Stimulated activated CD4-positive, alpha-beta T cell treated with anti-CD3 and anti-CD28 coated beads, Interleukin-1b, Interleukin-23, amount 100 ng/mL, for 48 hours (primary cell): ENCODE measurements around the gene BMF.
"Not testable (repeated sequence)": the region's sequence is repeated elsewhere in the genome, so short reads cannot be mapped to it uniquely, and the experiment has no call there.

ENCODE experiments used
- DNase-seq: peaks from one replicate; pipeline ENCODE4 v3.0.0-alpha.2; 2020

The BMF gene, protein sequence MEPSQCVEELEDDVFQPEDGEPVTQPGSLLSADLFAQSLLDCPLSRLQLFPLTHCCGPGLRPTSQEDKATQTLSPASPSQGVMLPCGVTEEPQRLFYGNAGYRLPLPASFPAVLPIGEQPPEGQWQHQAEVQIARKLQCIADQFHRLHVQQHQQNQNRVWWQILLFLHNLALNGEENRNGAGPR

DNA sequence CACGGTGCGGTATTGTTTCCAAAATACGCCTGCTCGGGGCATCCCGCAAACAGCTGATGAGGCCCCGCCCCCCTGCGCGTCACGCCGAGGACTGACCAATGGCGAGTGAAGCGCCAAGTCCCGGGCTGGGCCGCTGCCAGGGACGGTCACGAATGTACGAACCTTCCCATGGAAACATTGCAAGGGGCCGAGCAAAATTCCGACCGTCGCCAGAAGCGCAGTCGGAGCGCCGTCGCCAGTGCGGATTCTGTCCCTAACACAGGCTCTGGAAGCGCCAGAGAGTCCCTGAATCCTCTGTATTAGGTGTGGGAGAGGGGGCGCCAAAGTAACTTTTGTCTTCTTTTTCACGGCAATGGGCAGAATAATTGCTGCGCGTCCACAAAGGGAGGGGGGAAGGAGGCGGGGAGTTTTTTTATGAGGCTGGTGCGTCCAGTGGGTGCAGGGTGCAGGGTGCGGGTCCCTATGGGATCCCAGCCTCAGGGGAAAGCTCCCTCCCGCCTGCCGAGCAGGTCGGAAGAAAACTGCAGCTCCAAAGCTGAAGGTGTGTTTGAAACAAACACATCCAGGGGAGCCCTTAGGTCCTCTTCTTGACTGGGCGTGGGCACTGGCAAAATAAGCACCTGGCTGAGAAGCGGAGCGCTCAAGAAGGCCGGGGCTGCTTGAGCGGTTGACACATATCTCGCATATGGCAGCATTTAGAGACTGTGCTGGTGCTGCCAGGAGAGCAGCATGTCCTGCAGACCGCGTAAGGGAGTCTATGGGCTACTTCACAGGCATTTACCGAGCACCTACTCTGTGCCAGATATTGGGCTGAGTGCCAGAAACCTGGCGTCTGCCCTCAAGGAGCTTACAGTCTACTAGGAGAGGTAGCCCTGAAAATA is at the start of gene BMF:
TSS of gene BMF (minus strand) at position 25 of the 881 bp plus-strand sequence. CDS start 2,793 bp downstream, outside the sequence.
- peak; percentile 97 for DNase-seq

DNA sequence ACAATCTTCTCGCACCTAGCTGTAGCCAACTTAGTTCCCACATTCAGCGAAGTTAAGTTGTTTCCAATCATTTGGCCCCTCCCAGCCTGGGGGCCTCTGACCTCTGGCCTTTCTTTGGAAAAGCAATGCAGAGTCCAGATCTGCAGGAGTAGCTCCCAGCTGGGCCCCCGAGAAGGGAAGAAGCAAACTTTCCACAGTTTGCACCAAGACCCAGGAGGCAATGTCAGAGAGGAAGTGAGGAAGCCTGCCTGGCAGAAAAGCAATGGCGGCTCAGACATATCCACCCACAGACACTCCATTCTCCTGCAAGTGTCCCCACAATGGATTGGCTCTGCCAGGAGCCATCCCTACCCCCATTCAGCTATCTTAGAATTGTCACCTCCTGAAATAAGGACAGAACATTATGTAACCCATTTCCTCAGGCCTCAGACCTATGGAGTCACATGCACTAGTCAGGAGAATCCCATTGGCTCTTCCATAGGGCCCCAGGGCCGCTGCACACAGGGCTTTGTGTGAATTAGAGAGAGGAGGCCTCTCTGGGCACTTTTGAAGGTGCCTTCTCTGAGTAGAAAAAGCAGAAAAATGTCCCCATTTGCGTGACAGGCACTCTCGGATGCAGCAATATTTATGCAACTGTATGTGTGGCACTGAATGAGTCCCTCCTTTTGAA is 49.2 kb upstream of the BMF start:
- no peak for DNase-seq

DNA sequence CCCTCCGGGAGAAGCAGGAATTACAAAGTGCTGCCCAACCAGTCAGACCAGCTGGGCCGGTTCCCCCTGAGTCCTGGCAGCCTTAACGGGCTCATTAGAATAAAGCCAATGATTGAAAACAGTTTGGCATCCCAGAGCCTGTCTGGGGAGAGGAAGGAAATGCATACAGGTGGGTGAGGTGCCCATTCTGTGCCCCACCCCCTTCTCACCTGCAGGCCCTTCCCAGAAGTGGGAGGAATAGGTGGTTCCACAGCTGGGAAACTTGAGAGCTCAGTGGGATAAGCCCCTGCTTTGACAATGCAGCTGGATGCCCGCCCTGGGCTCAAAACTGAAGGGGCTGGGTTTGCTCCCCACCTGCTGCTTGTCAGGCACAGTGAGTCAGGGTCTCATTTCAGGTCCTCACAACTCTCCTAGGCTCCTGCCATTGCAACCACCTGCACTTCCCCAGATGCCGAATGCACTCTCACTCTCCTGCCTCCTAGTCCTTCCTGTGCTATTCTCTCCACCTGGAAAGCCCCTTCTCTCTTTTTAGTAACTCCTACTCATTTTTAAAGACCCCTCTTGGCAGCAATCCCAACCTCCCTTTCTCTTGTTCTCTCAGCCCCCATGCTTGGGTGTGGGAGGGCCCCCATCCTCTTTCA is 46.7 kb upstream of the BMF start:
- no peak for DNase-seq

- not testable (repeated sequence) for DNase-seq
Measured at GRCh38 chr15:40154821-40155220, 46.1 kb upstream of the BMF start.

DNA sequence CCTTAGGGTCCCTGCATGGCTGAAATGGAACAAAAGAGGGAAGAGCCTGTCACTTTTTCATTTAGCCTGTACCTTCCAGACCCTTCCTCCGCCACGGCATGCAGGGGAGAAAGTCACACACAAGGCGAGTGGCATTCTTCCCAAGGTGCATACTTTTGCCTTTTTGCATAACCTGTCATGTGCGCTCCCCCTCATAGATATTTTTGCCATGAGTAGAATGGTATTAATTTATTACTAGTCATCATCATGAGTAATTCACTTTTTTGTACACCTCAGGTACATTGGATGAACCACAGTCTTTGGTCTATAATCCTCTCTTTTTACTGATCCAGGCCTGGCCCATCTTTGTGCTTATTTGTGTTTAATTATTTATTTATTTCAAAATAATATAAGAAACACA is 43.3 kb upstream of the BMF start:
- DNase-seq = no peak

DNA sequence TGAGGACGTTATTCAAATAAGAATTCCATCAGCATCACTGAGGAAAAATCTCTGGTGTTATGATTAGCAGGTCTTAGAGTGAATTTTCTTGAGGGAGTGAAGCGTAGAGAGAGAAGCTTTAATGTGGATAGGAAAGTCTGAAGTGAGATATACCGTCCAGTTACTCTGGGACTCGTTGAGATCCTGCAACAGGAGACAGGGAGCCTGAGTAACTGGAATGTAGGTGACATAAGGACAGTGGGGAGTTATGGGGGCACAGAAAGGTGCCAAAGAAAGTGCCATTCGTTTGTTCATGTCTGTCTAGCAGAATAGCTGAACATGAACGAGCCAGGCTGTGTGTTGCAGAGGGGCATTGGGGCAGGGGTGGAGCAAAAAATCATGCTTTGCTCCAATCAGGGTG is 42.8 kb upstream of the BMF start:
- DNase-seq = no peak

DNA sequence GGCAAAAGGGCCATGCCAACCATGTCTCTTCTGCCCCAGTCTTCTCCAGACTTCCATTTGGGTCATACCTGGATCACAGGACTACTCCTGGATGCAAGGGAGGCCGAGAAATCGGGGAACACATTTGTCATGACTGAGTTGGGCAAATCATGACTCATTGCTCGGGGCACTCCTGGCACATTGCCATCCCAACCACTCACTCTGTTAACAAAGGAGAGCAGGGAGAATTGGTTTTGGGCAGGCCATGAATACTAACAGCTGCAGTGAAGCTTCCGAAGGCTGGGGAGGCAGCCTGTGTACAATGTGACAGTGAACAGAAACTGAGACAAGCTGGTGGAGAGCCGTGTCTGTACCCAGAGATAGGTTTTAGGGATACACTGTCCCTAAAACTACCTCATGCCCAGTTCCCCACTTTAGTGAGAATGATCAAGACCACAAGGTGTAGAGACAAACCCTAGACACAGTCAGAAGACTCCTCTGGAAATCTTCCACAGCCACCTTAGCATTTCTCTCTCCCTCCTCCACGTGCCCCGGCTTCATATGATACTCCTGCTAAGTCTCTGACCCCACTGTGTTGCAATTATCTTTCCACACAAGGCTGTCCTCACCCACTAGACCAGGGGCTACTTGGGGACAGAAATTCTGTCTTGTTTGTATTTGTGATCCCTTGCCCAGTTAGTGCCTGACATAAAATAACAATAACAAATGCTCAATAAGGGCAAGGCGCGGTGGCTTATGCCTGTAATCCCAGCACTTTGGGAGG is 41.7 kb upstream of the BMF start:
- no peak for DNase-seq

DNA sequence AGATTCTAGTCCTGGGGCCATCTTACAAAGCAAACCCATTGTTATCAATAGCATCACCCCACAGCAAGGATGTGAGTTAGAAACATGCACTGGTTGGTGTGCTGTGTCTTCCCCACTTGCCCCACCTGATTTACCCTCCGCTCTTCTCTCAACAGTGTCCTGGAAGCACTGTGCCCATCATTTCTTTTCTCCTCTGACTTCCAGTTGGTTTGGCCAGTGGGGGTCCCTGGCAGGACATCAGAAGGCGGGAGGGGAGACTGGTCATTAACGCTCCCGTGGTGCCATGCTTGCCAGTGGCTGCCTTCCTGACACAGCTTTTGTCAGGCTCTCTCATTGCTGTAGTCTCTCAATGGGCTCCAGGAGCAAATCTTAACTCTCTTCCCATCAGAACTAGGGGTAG is 40.7 kb upstream of the BMF start:
- no peak for DNase-seq

GRCh38 chr15:40146037-40146436 is 37.4 kb upstream of the BMF start:
- DNase-seq = no peak

GRCh38 chr15:40142428-40142827 is 33.7 kb upstream of the BMF start:
- DNase-seq = no peak

GRCh38 chr15:40138201-40138570 is 29.5 kb upstream of the BMF start:
- DNase-seq = not testable (repeated sequence)

DNA sequence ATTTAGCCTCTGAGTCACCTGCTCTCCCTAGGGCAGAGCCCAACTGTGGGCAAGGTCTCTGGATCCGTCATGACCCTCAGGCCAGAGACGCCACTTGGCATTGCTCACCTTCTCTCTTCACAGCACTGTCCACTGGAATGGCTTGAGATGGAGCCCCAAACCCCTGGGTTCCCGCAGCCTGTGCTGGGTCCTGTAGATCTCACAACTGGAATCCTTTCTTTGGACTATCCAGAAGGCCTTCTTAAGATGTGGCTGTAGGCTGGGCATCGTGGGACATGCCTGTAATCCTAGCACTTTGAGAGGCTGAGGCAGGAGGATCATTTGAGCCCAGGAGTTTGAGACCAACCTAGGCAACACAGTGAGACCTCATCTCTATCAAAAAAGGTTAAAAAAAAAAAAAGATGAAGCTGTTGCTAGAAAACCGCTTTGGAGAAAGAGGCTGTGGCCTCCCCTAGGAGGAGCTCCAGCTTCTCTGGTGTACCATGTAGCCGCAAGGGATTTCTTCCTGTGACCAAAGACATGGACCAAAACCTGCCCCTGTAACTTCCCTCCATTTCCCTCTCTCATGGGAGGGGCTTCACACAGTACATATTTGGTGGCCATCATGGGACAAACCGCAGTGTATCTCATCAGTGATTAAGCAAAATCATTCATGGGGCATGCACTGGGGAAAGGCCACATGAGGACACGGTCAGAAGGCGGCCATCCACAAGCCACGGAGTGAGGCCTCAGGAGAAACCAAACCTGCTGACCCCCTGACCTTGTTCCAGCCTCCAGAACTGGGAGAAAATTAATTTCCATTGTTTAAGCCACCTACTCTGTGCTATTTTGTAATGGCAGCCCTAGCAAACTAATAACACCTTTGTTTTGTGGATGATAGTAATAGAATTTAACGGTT is 28.9 kb upstream of the BMF start:
- no peak for DNase-seq

DNA sequence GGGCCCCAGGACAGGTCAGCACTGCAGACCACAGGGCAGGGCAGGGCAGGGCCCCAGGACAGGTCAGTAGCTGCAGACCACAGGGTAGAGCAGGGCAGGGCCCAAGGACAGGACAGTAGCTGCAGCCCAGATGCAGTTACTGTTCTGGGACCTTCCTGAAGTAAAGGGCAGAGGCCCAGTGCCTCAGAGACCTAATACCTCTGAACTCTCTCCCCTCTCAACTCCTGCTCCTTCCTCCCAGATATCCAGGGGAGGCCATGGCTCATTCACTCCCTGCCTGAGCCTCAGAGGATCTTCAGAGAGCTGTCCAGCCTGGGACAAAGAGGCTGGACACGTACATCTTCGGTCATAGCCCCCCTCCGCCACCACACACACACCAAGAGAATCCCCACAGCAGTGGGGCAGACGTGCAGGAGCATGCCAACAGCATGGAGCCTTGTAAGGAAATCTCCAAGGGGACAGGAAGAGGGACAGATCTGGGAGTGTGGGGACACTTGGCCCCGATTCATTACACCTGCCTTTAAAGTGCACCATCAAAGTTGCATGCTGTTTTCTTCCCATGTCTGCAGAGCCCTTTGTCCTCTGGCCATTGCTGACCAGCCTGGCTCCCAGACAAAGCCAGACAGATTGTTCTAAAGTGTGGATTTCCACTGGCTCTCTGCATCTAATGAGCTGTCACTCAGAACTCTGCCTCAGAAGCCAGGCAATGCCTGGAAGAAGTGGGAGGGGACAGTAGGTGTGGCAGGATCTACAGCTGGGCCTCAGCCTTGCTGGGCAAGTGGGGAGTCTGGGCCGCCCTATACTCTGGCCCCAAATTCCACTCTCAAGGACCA is 28.0 kb upstream of the BMF start:
- DNase-seq = no peak

DNA sequence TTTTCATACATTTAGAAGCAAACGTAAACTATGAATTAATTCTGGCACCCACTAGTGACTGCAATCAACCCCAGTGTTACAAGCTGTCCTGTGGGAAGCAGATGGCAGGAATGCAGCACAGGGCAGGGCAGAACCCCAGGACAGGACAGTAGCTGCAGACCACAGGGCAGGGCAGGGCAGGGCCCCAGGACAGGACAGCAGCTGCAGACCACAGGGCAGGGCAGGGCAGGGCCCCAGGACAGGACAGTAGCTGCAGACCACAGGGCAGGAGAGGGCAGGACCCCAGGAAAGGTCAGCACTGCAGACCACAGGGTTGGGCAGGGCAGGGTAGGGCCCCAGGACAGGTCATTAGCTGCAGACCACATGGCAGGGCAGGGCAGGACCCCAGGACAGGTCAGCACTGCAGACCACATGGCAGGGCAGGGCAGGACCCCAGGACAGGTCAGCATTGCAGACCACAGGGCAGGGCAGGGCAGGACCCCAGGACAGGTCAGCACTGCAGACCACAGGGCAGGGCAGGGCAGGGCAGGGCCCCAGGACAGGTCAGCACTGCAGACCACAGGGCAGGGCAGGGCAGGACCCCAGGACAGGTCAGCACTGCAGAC is 27.3 kb upstream of the BMF start:
- not testable (repeated sequence) for DNase-seq

DNA sequence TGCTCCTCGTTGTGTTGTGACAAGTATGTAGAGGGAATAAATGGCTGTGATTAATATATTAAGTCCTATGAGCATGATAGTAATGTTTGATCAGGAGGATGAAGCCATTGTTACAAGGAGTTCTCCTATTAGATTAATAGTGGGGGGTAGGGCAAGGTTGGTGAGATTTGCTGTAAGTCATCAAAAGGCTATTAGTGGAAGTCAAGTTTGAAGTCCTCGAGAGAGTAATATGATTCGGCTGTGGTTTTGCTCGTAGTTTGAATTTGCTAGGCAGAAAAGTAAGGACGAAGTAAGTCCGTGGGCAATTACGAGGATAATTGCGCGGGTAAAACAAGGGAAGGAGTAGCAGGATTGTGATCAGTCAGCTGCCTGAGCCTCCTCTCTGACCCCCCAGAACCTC is 26.2 kb upstream of the BMF start:
- DNase-seq = no peak

DNA sequence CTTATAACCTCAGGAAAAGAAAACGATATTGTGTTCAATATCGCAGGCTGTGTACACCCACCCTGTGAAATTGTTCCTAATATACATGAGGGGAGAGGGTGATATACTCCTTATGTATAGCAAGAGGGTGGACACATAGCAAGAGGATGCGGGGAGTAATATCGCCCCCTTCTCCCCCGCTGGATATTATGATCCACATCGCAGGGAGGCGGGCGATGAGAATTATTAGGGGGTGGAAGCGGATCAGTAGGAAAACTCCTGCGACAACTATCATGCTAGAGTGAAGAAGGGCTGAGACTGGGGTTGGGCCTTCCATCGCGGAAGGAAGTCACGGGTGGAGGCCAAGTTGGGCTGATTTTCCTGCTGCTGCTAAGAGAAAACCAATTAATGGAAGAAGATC is 24.9 kb upstream of the BMF start:
- no peak for DNase-seq

DNA sequence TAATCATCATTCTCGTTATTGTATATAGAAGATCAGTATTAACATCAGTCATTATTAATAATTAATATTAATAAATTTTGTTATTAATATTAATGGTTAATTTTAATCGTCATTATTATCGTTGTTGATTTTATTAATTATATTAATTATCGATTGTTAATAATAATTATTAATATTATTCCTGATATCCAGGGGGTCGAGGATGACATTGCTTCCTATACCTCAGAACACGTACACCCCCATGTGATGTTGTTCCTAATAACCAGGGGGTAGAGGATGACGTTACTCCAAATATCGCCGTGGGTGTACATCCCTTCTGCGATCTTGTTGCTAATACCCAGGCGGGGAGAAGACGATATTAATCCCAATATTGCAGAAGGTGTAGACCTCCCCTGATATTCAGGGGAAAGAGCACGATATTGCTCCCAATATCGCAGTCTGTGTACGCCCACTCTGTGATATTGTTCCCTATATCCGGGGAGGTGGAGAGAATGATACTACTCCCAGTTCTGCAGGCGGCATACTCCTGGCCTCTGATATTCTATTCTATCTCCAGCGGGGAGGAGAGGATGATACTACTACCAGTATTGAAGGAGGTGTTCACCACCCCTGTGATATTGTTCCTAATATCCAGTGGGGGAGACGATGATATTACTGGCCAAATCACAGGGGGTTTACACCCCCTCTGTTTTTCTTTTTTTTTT is 22.3 kb upstream of the BMF start:
- DNase-seq = no peak

DNA sequence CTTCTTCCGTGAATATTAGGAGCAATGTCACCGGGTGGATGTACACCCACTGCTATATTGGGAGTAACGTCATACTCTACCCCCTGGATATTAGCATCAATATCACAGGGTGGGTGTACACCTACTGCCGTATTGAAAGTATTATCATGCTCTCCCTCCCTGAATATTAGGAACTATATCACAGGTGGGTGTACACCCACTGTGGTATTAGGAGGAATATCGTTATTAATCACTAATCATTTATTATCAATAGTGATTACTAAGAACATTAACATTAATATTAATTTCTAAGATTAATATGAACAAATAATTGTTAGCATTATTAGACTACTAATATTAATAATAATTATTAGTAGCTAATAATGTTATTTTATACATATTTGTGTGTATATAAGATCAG is 21.4 kb upstream of the BMF start:
- DNase-seq = no peak
